ENCODE data around the gene BRIP1. TPM values are rescaled to one million over a fixed set of nuclear protein-coding genes. Genes with fewer than 3 reads are reported as not detected.
"Not testable (repeated sequence)": the region's sequence is repeated elsewhere in the genome, so short reads cannot be mapped to it uniquely, and the experiment has no call there.

The BRIP1 gene
- total RNA-seq, 1 donor from 2014 or later: 6.4 TPM

- Histone ChIP-seq H2AFZ (ENCODE audit: low read depth, low read length) (no peak overlapping the region), H3K9me3 (ENCODE audit: insufficient read depth, low read depth, low read length) (no peaks in the 10 kb centered on the region), H4K20me1 (ENCODE audit: insufficient read depth, low read length) (no peaks in the 10 kb centered on the region), H3K4me3 (ENCODE audit: insufficient read depth, low read depth, low read length) (no peak overlapping the region), H3K27ac (ENCODE audit: low read depth, low read length) (no peak overlapping the region), H3K4me2 (ENCODE audit: low read length) (no peak overlapping the region), H3K4me1 (ENCODE audit: insufficient read depth, low read length) (no peaks in the 10 kb centered on the region), H3K36me3 (ENCODE audit: insufficient read depth, low read length) (peaks cover 10% of the 10 kb centered on the region), H3K79me2 (ENCODE audit: insufficient read depth, low read length) (no peaks in the 10 kb centered on the region), H3K27me3 (ENCODE audit: insufficient read depth, low read length) (no peaks in the 10 kb centered on the region), H3K9ac (ENCODE audit: low read length) (no peak overlapping the region)
- H3K27ac Mint-ChIP-seq (ENCODE audit: unreplicated experiment): no peak overlapping the region
- TF ChIP-seq CTCF (IDR thresholded peaks at IDR 0.05; ENCODE audit: insufficient read depth, low read depth, low read length) (no peak), EZH2 (IDR thresholded peaks at IDR 0.05; ENCODE audit: insufficient read depth, low read length) (no peak)
- no peaks in the 10 kb centered on the region for H3K4me1 Mint-ChIP-seq (ENCODE audit: low read depth, unreplicated experiment)
- H3K36me3 Mint-ChIP-seq (ENCODE audit: low read depth, unreplicated experiment): peaks cover 3% of the 10 kb centered on the region
- no peak for FAIRE-seq
- no peak for DNase-seq (ENCODE audit: low read depth)
- no peaks in the 10 kb centered on the region for H3K9me3 Mint-ChIP-seq (ENCODE audit: unreplicated experiment)
- H3K27me3 Mint-ChIP-seq (ENCODE audit: low read depth, unreplicated experiment): no peaks in the 10 kb centered on the region
- H3K4me3 Mint-ChIP-seq (ENCODE audit: unreplicated experiment): no peak overlapping the region
Observed at GRCh38 chr17:61903251-61903650, 39.9 kb upstream of the BRIP1 start.

GRCh38 chr17:61897548-61898180 lies 34.3 kb upstream of the BRIP1 start:
- Histone ChIP-seq H3K27me3 (ENCODE audit: insufficient read depth, low read length) (no peaks in the 10 kb centered on the region), H3K27ac (ENCODE audit: low read depth, low read length) (no peak overlapping the region), H3K79me2 (ENCODE audit: insufficient read depth, low read length) (no peaks in the 10 kb centered on the region), H3K9ac (ENCODE audit: low read length) (no peak overlapping the region), H3K9me3 (ENCODE audit: insufficient read depth, low read depth, low read length) (no peaks in the 10 kb centered on the region), H3K4me3 (ENCODE audit: insufficient read depth, low read depth, low read length) (no peak overlapping the region), H3K36me3 (ENCODE audit: insufficient read depth, low read length) (peaks cover 15% of the 10 kb centered on the region), H3K4me2 (ENCODE audit: low read length) (no peak overlapping the region), H3K4me1 (ENCODE audit: insufficient read depth, low read length) (no peaks in the 10 kb centered on the region), H4K20me1 (ENCODE audit: insufficient read depth, low read length) (no peaks in the 10 kb centered on the region), H2AFZ (ENCODE audit: low read depth, low read length) (no peak overlapping the region)
- no peaks in the 10 kb centered on the region for H3K4me1 Mint-ChIP-seq (ENCODE audit: low read depth, unreplicated experiment)
- H3K27me3 Mint-ChIP-seq (ENCODE audit: low read depth, unreplicated experiment): no peaks in the 10 kb centered on the region
- TF ChIP-seq CTCF (IDR thresholded peaks at IDR 0.05; ENCODE audit: insufficient read depth, low read depth, low read length) (no peak), EZH2 (IDR thresholded peaks at IDR 0.05; ENCODE audit: insufficient read depth, low read length) (no peak)
- DNase-seq (ENCODE audit: low read depth): no peak
- H3K9me3 Mint-ChIP-seq (ENCODE audit: unreplicated experiment): no peaks in the 10 kb centered on the region
- no peak overlapping the region for H3K4me3 Mint-ChIP-seq (ENCODE audit: unreplicated experiment)
- FAIRE-seq: no peak
- no peak overlapping the region for H3K27ac Mint-ChIP-seq (ENCODE audit: unreplicated experiment)
- peaks cover 3% of the 10 kb centered on the region for H3K36me3 Mint-ChIP-seq (ENCODE audit: low read depth, unreplicated experiment)

- no peak for FAIRE-seq
Observed at GRCh38 chr17:61895391-61895790, 32.1 kb upstream of the BRIP1 start.

GRCh38 chr17:61894310-61894709 lies 31.0 kb upstream of the BRIP1 start:
- H3K36me3 ChIP-seq (ENCODE audit: insufficient read depth, low read length): peaks cover 20% of the 10 kb centered on the region
- not testable (repeated sequence) for H2AFZ ChIP-seq (ENCODE audit: low read depth, low read length); H3K27me3 Mint-ChIP-seq (ENCODE audit: low read depth, unreplicated experiment); H3K27me3 ChIP-seq (ENCODE audit: insufficient read depth, low read length); H3K27ac Mint-ChIP-seq (ENCODE audit: unreplicated experiment); FAIRE-seq; H3K36me3 Mint-ChIP-seq (ENCODE audit: low read depth, unreplicated experiment); H3K79me2 ChIP-seq (ENCODE audit: insufficient read depth, low read length); H3K4me1 ChIP-seq (ENCODE audit: insufficient read depth, low read length); H3K4me2 ChIP-seq (ENCODE audit: low read length); H3K9me3 ChIP-seq (ENCODE audit: insufficient read depth, low read depth, low read length); H4K20me1 ChIP-seq (ENCODE audit: insufficient read depth, low read length); H3K9ac ChIP-seq (ENCODE audit: low read length); H3K4me1 Mint-ChIP-seq (ENCODE audit: low read depth, unreplicated experiment); H3K27ac ChIP-seq (ENCODE audit: low read depth, low read length); H3K9me3 Mint-ChIP-seq (ENCODE audit: unreplicated experiment); H3K4me3 ChIP-seq (ENCODE audit: insufficient read depth, low read depth, low read length); DNase-seq (ENCODE audit: low read depth); H3K4me3 Mint-ChIP-seq (ENCODE audit: unreplicated experiment)

More at GRCh38 chr17:61895391-61895790, 32.1 kb upstream of the BRIP1 start:
- Mint-ChIP-seq H3K4me1 (ENCODE audit: low read depth, unreplicated experiment) (no peaks in the 10 kb centered on the region), H3K36me3 (ENCODE audit: low read depth, unreplicated experiment) (no peaks in the 10 kb centered on the region), H3K27ac (ENCODE audit: unreplicated experiment) (no peak overlapping the region), H3K4me3 (ENCODE audit: unreplicated experiment) (no peak overlapping the region), H3K9me3 (ENCODE audit: unreplicated experiment) (no peaks in the 10 kb centered on the region), H3K27me3 (ENCODE audit: low read depth, unreplicated experiment) (no peaks in the 10 kb centered on the region)
- Histone ChIP-seq H3K4me2 (ENCODE audit: low read length) (no peak overlapping the region), H2AFZ (ENCODE audit: low read depth, low read length) (no peak overlapping the region), H3K36me3 (ENCODE audit: insufficient read depth, low read length) (peaks cover 13% of the 10 kb centered on the region), H3K27me3 (ENCODE audit: insufficient read depth, low read length) (no peaks in the 10 kb centered on the region), H4K20me1 (ENCODE audit: insufficient read depth, low read length) (no peaks in the 10 kb centered on the region), H3K27ac (ENCODE audit: low read depth, low read length) (no peak overlapping the region), H3K9me3 (ENCODE audit: insufficient read depth, low read depth, low read length) (no peaks in the 10 kb centered on the region), H3K79me2 (ENCODE audit: insufficient read depth, low read length) (no peaks in the 10 kb centered on the region), H3K9ac (ENCODE audit: low read length) (no peak overlapping the region), H3K4me3 (ENCODE audit: insufficient read depth, low read depth, low read length) (no peak overlapping the region), H3K4me1 (ENCODE audit: insufficient read depth, low read length) (no peaks in the 10 kb centered on the region)
- TF ChIP-seq CTCF (IDR thresholded peaks at IDR 0.05; ENCODE audit: insufficient read depth, low read depth, low read length): no peak
- no peak for TF ChIP-seq EZH2 (IDR thresholded peaks at IDR 0.05; ENCODE audit: insufficient read depth, low read length)
- DNase-seq (ENCODE audit: low read depth): no peak
